Medulla oblongata (tissue), 1 donor: ENCODE results near the gene CD68.

Source experiments
- DNase-seq: peaks from one replicate; pipeline ENCODE4 v3.0.0-alpha.2; 2015; ENCODE audit errors: extremely low spot score

CD68 gene, protein sequence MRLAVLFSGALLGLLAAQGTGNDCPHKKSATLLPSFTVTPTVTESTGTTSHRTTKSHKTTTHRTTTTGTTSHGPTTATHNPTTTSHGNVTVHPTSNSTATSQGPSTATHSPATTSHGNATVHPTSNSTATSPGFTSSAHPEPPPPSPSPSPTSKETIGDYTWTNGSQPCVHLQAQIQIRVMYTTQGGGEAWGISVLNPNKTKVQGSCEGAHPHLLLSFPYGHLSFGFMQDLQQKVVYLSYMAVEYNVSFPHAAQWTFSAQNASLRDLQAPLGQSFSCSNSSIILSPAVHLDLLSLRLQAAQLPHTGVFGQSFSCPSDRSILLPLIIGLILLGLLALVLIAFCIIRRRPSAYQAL

DNA sequence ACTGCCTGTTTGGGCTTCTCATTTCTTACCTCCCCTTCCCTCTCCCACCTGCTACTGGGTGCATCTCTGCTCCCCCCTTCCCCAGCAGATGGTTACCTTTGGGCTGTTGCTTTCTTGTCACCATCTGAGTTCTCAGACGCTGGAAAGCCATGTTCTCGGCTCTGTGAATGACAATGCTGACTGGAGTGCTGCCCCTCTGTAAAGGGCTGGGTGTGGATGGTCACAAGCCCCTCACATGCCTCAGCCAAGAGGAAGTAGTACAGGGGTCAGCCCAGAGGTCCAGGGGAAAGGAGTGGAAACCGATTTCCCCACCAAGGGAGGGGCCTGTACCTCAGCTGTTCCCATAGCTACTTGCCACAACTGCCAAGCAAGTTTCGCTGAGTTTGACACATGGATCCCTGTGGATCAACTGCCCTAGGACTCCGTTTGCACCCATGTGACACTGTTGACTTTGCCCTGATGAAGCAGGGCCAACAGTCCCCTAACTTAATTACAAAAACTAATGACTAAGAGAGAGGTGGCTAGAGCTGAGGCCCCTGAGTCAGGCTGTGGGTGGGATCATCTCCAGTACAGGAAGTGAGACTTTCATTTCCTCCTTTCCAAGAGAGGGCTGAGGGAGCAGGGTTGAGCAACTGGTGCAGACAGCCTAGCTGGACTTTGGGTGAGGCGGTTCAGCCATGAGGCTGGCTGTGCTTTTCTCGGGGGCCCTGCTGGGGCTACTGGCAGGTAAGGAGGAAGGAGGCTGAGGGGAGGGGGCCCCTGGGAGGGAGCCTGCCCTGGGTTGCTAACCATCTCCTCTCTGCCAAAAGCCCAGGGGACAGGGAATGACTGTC is at the start of gene CD68:
Gene CD68 (plus strand): TSS at position 638 of the 833 bp plus-strand sequence. CDS start 40 bp downstream, at position 678.
- peak; percentile 83 for DNase-seq

DNA sequence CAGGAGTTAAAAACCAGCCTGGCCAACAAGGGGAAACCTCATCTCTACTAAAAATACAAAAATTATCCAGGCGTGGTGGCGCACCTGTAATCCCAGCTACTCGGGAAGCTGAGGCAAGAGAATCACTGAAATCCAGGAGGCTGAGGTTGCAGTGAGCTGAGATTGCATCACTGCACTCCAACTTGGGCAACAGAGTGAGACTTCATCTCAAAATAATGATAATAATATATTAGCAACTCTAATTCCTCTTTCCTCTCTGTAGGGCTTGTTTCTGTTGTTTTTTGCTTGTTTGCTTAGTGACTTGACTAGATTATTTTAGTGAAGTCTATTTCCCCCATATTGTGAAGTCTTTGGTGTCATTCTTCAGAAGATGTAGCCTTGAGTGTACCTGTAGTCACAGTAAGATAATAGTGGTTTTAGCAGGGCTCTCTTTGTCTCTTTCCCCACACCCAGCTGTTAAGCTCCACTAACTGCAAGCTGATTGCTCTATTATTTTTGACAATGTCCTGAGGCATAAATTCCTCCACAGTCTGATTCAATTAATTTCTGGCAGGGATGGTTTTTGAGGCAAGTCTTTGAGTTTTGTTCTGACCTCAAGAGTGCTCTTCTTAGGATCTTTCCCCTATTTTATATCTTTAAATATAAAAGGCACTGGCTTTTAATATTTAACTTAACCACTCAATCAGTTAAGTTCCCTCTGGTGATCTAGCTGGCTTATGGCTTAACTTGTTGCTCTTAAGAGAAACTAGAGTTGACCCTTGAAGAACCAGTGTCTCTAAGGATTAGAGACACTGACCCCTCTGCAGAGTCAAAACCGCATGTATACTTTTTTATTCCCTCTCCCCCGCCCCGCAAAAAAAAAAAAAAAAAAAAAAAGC is 49.2 kb upstream of the CD68 start:
- no peak for DNase-seq

DNA sequence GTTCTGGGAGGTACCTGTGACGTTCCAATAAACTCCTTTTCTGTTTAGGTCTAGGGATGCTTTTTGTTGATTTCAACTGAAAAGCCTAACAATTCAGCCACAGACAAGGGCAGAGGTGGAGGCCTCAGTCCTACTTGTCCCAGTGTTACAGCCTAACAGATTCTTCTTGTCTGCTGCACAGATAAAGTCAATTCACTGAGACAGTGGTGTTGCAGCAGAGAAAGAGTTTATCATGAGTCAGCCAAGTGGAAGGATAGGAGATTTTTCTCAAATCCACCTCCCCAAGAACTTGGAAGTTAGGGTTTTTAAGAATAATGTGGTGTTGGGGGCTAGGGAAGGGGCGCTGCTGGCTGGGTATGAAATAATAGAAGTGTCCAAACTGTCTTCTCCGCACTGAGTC is 41.4 kb upstream of the CD68 start:
- no peak for DNase-seq

DNA sequence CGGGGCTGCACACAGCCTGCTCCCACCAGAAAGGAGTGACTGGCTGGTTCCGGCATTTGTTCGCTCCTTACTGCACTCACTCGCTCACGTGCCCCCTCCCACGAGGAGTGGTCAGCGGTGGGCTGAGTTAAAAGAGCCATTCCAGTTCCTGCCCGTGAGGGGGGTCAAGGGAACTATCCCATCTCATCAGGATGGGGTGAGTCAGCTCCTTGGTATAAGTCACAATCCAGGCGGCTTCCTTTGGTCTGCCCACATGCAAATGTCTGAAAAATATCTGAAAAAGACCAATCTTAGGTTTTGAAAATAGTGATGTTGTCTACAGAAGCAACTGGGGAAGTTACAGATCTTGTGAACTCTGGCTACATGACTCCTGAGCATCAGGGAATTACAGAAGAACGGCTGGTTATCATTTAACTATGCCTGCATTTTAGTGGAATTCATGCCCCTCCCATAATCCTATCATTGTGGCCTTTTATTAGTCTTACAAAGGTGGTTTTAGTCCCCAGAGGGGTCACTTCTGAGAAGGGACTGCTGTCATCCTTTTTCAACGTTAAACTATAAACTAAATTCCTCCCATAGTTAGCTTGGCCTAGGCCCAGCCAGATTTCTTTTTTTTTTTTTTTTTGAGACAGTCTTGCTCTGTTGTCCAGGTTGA is 40.4 kb upstream of the CD68 start:
- DNase-seq, result no peak

DNA sequence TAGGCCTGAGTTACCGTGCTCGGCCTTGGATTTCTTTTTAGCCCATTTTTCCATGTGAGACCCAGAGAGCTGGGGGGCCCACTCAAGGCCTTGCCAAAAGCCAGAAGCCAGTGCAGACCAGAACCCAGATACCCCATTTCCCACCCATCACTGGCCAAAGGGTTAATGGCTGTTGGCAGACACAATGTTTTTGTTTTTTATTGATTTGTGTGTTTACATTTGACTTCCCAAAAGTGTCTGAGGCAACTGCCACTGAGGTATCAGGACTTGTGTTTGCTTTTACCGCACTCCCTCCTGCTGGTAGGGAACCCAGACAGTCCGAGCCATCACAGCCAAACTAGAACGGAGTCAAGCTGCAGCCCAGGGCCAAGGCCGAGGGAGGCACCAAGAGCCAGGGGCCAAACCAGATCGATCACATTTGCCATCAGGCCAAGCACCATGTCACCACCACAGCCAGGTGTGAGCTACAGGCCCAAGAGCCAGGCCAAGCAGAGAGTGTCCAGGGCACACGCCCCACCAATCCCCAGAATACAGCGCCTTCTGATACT is 38.3 kb upstream of the CD68 start:
- DNase-seq, result no peak

DNA sequence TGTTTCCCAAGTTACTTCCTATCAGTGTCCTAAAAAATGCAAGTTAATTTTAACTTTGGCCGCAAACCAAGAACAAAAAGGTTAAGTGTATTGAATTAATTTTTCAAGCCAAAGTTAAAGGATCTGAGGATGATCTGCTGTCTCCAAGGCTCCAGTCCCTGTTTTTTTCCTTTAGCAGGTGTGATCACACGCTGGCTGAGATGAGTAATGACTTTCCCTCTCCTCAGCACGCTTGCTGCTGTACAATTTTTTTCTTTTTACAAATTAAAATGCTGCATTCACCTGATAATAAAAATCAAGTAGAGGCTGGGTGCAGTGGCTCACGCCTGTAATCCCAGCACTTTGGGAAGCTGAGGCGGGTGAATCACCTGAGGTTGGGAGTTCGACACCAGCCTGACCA is 34.5 kb upstream of the CD68 start:
- no peak for DNase-seq

DNA sequence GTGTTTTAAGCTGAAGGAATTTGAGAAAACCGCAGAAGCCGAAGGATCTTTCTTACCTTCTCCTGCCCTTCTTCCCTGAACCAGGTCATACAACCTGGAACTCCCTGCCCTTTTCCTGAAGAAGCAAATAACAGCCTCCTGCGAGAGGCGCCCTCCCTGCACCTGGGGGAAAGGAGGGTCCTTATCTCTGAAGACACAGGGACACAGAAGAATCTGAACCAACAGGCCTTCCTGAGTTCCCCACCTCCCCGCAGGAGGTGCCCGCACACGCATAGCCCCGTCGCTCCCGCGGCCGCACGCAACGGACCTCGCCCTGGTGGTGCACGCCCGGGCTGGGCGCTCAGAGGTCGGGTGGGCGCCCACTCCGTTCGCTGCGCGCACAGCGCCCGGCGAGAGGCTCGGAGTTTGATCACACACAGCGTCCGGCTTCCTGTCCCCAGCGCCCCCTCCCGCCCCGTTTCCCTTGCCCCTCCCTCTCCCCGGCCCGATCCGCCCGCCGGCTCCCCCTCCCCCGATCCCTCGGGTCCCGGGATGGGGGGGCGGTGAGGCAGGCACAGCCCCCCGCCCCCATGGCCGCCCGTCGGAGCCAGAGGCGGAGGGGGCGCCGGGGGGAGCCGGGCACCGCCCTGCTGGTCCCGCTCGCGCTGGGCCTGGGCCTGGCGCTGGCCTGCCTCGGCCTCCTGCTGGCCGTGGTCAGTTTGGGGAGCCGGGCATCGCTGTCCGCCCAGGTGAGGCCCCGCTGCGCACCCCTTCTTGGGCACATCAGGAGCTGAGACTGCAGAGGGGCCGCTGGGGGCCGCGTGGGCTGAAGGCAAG is 30.6 kb upstream of the CD68 start, which contains the start of gene TNFSF12:
Gene TNFSF12 (plus strand): TSS at position 474 of the 816 bp plus-strand sequence. CDS start 96 bp downstream, at position 570.
- DNase-seq, result peak; percentile 50

DNA sequence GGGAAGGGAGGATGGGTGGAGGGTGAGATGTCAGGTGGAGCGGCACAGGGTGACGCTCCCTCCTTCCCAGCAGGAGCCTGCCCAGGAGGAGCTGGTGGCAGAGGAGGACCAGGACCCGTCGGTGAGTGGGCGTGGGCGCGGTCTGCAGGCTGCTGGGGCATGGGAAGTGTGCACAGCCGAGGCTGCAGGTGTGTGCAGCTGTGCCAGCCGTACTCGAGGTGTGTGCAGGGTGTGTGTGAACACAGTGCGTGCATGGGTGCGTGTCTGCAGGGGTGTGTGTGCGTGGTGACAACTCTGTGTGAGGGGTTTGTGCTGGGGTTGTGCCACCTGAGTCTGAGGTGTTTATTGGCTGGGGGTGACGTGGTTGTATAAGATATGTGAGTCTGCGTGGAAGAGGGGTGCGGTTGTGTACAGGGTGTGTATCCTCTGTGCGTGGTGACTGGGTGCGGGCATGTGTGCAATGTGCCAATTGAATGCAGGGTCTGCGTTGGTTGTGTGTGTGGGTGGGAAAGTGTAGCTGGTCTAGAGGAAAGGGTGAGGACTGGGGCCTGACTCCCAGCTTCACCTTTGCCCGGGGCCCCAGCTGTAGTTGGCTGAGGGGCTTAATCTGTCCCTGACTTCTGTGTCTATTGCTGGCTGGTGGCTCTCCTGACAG is 29.9 kb upstream of the CD68 start:
- DNase-seq, result no peak

DNA sequence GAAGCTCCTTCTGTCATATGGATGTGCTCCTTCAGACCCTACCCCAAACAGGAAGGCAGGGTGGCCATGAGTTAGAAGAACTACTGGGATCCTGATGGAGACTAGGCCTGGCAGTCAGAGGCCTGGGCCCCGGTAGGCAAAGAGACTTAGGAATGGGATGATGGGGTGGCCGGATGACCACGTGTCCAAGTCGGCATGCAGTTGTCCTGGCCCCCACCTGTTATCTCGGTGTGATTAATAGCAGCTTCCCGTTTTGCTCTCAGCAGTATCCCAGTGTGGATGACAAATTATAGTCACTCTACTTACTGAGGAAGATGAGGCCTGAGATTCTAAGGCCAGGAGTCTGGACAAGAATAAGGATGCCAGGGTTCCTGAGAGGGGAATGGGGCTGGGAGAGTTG is 29.1 kb upstream of the CD68 start:
- no peak for DNase-seq

DNA sequence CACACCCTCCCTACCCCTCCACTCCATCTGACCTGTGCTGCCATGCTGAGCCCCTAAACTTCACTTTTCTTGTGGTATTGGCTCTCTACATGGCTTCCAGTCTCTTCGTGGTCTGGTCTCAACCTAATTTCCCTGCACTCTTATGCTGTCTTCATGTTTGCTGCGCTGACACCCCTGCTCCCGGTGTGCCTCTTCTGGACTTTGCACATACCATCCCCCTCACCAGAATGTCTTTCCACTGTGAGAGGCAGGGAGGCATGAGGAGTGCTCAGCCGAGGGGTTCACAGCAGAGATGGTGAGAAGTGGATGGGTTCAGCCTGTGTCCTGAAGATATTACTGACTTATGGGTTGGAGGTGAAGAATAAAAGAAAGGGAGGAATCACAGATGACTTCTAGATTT is 28.0 kb upstream of the CD68 start:
- no peak for DNase-seq

DNA sequence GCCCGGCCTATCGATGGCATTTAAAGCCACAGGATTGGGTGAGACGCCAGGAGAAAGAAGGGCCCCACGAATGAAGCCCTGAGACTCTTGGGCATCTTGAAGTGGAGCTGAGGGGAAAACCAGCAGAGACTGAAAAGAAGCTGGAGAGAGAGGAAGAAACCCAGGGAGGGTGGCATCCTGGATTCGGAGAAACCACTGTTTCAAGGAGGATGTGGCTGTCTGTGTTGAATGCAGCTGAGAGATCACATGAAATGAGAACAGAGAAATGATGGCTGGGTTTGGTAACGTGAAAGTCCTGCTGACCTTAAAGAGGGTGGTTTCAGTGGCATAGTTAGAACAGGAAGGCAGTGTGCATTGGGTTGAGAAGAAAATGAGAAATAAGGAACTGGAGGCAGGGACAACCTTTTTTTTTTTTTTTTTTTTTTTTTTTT is 26.8 kb upstream of the CD68 start:
- peak; percentile 79 for DNase-seq

DNA sequence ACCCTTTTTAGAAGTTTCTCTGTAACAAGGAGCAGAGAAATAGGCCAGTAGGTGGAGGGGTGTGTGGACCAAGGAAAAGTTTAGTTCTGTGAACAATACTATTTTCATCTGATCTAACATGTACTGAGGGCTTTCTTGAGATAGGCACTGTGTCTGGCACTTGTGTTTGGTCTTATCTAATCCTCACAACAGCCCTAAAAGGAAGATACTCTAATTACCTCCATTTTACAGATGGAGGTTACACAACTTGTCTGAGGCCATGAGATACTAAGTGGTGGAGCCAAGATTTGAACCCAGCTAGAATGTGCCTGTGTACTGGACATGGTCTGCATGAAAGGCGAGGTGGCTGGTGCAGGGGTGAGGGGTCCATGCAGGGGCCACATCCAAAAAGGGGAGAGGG is 26.1 kb upstream of the CD68 start:
- no peak for DNase-seq

DNA sequence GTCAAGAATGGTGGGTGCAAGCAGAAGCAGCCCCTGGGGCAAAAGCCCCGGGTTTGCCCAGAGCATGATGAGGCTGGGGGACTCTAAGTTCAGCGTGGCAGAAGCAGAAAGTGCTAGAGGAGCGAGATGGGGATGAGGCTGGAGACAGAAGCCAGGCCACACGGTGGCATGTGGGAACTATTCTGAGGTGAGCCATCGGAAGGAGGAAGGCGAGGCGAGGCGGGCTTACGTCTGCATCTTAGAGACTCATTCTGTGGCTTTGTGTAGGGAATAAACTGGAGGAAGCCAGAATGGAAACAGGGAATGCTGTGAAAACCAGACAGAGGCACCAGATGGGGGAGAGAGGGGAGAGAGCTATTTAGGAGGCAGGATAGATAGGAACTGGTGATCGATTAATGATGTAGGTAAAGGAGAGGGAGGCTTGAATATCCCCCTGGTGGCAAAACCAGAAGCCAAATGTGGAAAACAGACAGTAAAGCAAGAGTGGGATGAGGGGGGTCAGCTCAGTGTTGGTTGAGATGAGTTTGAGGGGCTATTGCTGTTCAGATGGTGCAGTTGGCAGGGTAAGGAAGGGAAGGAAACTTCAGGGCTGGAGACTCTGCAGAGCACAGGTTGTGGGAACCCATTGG is 24.0 kb upstream of the CD68 start:
- DNase-seq, result no peak

DNA sequence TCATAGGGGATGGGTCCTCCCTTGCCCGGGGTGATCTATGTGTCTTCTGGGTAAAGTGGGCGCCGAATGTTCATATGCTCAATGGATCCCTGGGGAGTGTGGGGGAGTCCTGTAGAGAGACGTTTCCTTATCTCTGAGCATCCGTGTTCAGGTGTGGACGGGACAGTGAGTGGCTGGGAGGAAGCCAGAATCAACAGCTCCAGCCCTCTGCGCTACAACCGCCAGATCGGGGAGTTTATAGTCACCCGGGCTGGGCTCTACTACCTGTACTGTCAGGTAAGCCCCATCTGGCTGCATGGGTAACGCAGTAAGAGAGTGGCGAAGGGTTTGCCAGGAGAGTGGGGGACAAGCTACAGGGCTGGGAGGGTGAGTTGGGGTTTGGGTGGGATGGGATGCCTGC is 22.8 kb upstream of the CD68 start:
- no peak for DNase-seq

DNA sequence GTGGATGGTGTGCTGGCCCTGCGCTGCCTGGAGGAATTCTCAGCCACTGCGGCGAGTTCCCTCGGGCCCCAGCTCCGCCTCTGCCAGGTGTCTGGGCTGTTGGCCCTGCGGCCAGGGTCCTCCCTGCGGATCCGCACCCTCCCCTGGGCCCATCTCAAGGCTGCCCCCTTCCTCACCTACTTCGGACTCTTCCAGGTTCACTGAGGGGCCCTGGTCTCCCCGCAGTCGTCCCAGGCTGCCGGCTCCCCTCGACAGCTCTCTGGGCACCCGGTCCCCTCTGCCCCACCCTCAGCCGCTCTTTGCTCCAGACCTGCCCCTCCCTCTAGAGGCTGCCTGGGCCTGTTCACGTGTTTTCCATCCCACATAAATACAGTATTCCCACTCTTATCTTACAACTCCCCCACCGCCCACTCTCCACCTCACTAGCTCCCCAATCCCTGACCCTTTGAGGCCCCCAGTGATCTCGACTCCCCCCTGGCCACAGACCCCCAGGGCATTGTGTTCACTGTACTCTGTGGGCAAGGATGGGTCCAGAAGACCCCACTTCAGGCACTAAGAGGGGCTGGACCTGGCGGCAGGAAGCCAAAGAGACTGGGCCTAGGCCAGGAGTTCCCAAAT is 22.2 kb upstream of the CD68 start:
- no peak for DNase-seq

DNA sequence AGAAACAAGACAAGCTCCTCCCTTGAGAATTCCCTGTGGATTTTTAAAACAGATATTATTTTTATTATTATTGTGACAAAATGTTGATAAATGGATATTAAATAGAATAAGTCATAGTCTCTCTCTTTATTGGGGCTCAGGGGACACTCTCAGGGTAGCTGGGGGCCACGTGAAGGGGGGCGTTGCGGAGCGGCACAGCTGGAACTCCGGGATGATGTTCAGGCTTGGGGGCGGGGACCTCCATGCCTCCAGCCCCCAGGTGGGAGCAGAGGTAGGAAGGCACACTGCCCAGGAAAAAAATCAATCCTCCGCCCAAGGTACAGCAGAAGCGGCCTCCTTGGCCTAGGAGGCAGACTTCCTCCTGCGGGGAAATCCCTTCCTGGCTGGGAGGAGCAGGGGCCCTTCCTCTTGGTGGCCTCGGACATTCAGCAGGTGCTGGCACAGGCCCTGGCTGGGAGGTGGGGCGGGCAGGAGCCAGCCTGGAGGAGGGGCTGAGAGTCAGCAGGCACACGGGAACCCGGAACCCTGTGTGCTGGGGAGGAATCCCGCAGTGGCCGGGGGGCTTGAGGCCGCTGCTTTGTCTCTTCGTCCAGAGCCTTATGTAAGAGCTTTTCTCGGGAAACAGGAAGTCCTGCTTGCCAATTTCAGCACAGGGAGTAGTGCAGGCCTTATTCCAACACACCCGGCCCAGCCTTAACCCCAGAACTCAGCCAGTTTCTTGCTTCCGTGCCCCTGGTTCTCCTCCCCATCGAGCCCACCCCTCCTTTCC is 21.5 kb upstream of the CD68 start:
- DNase-seq, result peak; percentile 90

DNA sequence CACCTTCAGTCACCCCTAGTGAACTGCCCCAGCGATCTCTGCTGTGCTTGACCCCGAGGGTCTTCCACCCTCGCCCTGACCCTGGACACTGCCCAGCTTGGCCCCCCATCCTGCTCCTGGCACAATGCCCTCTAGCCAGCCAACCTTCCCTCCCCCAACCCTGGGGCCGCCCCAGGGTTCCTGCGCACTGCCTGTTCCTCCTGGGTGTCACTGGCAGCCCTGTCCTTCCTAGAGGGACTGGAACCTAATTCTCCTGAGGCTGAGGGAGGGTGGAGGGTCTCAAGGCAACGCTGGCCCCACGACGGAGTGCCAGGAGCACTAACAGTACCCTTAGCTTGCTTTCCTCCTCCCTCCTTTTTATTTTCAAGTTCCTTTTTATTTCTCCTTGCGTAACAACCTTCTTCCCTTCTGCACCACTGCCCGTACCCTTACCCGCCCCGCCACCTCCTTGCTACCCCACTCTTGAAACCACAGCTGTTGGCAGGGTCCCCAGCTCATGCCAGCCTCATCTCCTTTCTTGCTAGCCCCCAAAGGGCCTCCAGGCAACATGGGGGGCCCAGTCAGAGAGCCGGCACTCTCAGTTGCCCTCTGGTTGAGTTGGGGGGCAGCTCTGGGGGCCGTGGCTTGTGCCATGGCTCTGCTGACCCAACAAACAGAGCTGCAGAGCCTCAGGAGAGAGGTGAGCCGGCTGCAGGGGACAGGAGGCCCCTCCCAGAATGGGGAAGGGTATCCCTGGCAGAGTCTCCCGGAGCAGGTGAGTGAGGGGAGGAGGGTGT is 20.7 kb upstream of the CD68 start, which contains the start of gene TNFSF13:
Gene TNFSF13 (plus strand): TSS at position 207 of the 776 bp plus-strand sequence. CDS start 290 bp downstream, at position 497.
- peak; percentile 56 for DNase-seq
